MM.1S (cell line): ENCODE measurements around the gene SPDYE16.
"Not testable (repeated sequence)": the region's sequence is repeated elsewhere in the genome, so short reads cannot be mapped to it uniquely, and the experiment has no call there.

Experiments
- DNase-seq: peaks from one replicate; pipeline ENCODE4 v3.0.0-alpha.2; 2015
- H2AFZ ChIP-seq: fragments of 300-600 bp; sonication (generic); 2 replicates; pipeline ENCODE4 v1.6.0; 2016; ENCODE audit warnings: antibody characterized with exemption, low read length
- H3F3A ChIP-seq: fragments of 300-600 bp; sonication (generic); 2 replicates; pipeline ENCODE4 v1.6.1; 2016; ENCODE audit warnings: mild to moderate bottlenecking, antibody characterized with exemption, low read length, moderate library complexity, mixed read lengths; ENCODE audit not compliant: insufficient read depth
- H3K27ac ChIP-seq: fragments of 300-600 bp; sonication (generic); 2 replicates; pipeline ENCODE4 v1.5.1; 2016; ENCODE audit warnings: mild to moderate bottlenecking, low read length
- H3K27me3 ChIP-seq: fragments of 300-600 bp; sonication (generic); replicated peaks from 2 replicates; pipeline ENCODE4 v1.6.0; 2016; ENCODE audit warnings: low read length; ENCODE audit not compliant: insufficient read depth
- H3K36me3 ChIP-seq: fragments of 300-600 bp; sonication (generic); replicated peaks from 2 replicates; pipeline ENCODE4 v1.6.1; 2016; ENCODE audit warnings: mild to moderate bottlenecking, low read length, mixed read lengths; ENCODE audit not compliant: insufficient read depth
- H3K4me1 ChIP-seq: fragments of 300-600 bp; sonication (generic); 2 replicates; pipeline ENCODE4 v1.6.1; 2016; ENCODE audit warnings: low read length, mixed read lengths
- H3K4me2 ChIP-seq: fragments of 300-600 bp; sonication (generic); 2 replicates; pipeline ENCODE4 v1.6.0; 2016; ENCODE audit warnings: low read depth, low read length
- H3K4me3 ChIP-seq: fragments of 300-600 bp; sonication (generic); 2 replicates; pipeline ENCODE4 v1.5.1; 2016; ENCODE audit warnings: low read length, mixed read lengths
- H3K79me2 ChIP-seq: fragments of 300-600 bp; sonication (generic); 2 replicates; pipeline ENCODE4 v1.6.1; 2016; ENCODE audit warnings: mixed run types, low read length, mixed read lengths
- H3K9ac ChIP-seq: fragments of 300-600 bp; sonication (generic); 2 replicates; pipeline ENCODE4 v1.6.1; 2016; ENCODE audit warnings: low read length, mixed read lengths
- H3K9me2 ChIP-seq: fragments of 300-600 bp; sonication (generic); replicated peaks from 2 replicates; pipeline ENCODE4 v1.6.1; 2016; ENCODE audit warnings: mild to moderate bottlenecking, low read length, mixed read lengths; ENCODE audit not compliant: insufficient read depth
- H3K9me3 ChIP-seq: fragments of 300-600 bp; sonication (generic); replicated peaks from 2 replicates; pipeline ENCODE4 v1.6.1; 2016; ENCODE audit warnings: mild to moderate bottlenecking, low read length, mixed read lengths; ENCODE audit not compliant: insufficient read depth
- H4K20me1 ChIP-seq: fragments of 300-600 bp; sonication (generic); 2 replicates; pipeline ENCODE4 v1.6.1; 2016; ENCODE audit warnings: mild to moderate bottlenecking, low read length, moderate library complexity, mixed read lengths; ENCODE audit not compliant: insufficient read depth

SPDYE16 gene

GRCh38 chr7:76485822-76486610 lies 57.1 kb downstream of the SPDYE16 start:
- H3F3A ChIP-seq, H3K9ac ChIP-seq, H3K9me3 ChIP-seq, H3K27ac ChIP-seq, H3K9me2 ChIP-seq, H3K4me1 ChIP-seq, H3K79me2 ChIP-seq, DNase-seq, H4K20me1 ChIP-seq, H3K4me3 ChIP-seq, H3K4me2 ChIP-seq, H3K36me3 ChIP-seq, H3K27me3 ChIP-seq, H2AFZ ChIP-seq: not testable (repeated sequence)

GRCh38 chr7:76484456-76484855 lies 58.6 kb downstream of the SPDYE16 start:
- not testable (repeated sequence) for H3K9ac ChIP-seq, H2AFZ ChIP-seq, H3K27me3 ChIP-seq, H3K9me2 ChIP-seq, H3K9me3 ChIP-seq, H3K79me2 ChIP-seq, H3K4me3 ChIP-seq, H3K4me2 ChIP-seq, H3K27ac ChIP-seq, DNase-seq, H4K20me1 ChIP-seq, H3K4me1 ChIP-seq, H3K36me3 ChIP-seq, H3F3A ChIP-seq

- not testable (repeated sequence) for H4K20me1 ChIP-seq, H3K79me2 ChIP-seq, H3K36me3 ChIP-seq, H3K9me2 ChIP-seq, DNase-seq, H3K27ac ChIP-seq, H3K4me3 ChIP-seq, H2AFZ ChIP-seq, H3K4me1 ChIP-seq, H3K4me2 ChIP-seq, H3K9me3 ChIP-seq, H3F3A ChIP-seq, H3K27me3 ChIP-seq, H3K9ac ChIP-seq
Observed at GRCh38 chr7:76483081-76483480, 60.0 kb downstream of the SPDYE16 start.

- not testable (repeated sequence) for H3F3A ChIP-seq, DNase-seq, H3K4me1 ChIP-seq, H3K9me2 ChIP-seq, H3K27me3 ChIP-seq, H4K20me1 ChIP-seq, H2AFZ ChIP-seq, H3K36me3 ChIP-seq, H3K27ac ChIP-seq, H3K4me3 ChIP-seq, H3K9ac ChIP-seq, H3K79me2 ChIP-seq, H3K4me2 ChIP-seq, H3K9me3 ChIP-seq
Observed at GRCh38 chr7:76482660-76483059, 60.4 kb downstream of the SPDYE16 start.
